GM10248 (cell line): ENCODE results near the gene TSPEAR.

Source experiments
- CTCF ChIA-PET: fragments of 300-600 bp; sonication (Branson Sonifier 250); formaldehyde crosslinking; extraction: SDS; loops from one replicate; lab custom pipeline; 2021; ENCODE audit warnings: antibody characterized with exemption; lab: Yijun Ruan, JAX
- POLR2A ChIA-PET: fragments of 350-650 bp; sonication (Branson Sonifier 250); formaldehyde crosslinking; extraction: SDS; loops from one replicate; lab custom pipeline; 2020; ENCODE audit warnings: antibody characterized with exemption; lab: Yijun Ruan, JAX
- DNase-seq: peaks from one replicate; pipeline ENCODE4 v3.0.0; 2012; ENCODE audit errors: extremely low spot score
- CTCF ChIP-seq: IDR thresholded peaks from 2 replicates; pipeline ENCODE4 v1.5.1; 2012; ENCODE audit warnings: mild to moderate bottlenecking, low read depth; ENCODE audit errors: extremely low read depth, missing control alignments, control extremely low read depth

Gene TSPEAR

GRCh38 chr21:44626262-44626661 is 85.1 kb downstream of the TSPEAR start:
- POLR2A ChIA-PET: no interaction called here

GRCh38 chr21:44625756-44626155 is 85.6 kb downstream of the TSPEAR start:
- no peak for DNase-seq
- ChIA-PET CTCF (no interaction called here), POLR2A (no interaction called here)
- TF ChIP-seq CTCF: no peak

More at GRCh38 chr21:44626262-44626661, 85.1 kb downstream of the TSPEAR start:
- CTCF ChIA-PET: no interaction called here
- DNase-seq: no peak
- no peak for TF ChIP-seq CTCF

- ChIA-PET POLR2A (no interaction called here), CTCF (no interaction called here)
- DNase-seq: no peak
- no peak for TF ChIP-seq CTCF
These were observed 87.8 kb downstream of the TSPEAR start for GRCh38 chr21:44623575-44623974.

- CTCF ChIA-PET: no interaction called here
- POLR2A ChIA-PET: no interaction called here
These were observed 91.5 kb downstream of the TSPEAR start for GRCh38 chr21:44619886-44620285.

GRCh38 chr21:44618909-44619308 is 92.5 kb downstream of the TSPEAR start:
- DNase-seq: no peak
- TF ChIP-seq CTCF: no peak
- ChIA-PET POLR2A (no interaction called here), CTCF (no interaction called here)

More at GRCh38 chr21:44619886-44620285, 91.5 kb downstream of the TSPEAR start:
- no peak for DNase-seq
- TF ChIP-seq CTCF: no peak

GRCh38 chr21:44618504-44618903 is 92.9 kb downstream of the TSPEAR start:
- CTCF ChIA-PET: no interaction called here
- POLR2A ChIA-PET: no interaction called here
- DNase-seq: no peak
- no peak for TF ChIP-seq CTCF

- TF ChIP-seq CTCF: no peak
- ChIA-PET CTCF (no interaction called here), POLR2A (no interaction called here)
- no peak for DNase-seq
These were observed 94.3 kb downstream of the TSPEAR start for GRCh38 chr21:44617071-44617501.
